Measurements from ENCODE around the gene IKBKE. TPM values are rescaled to one million over a fixed set of nuclear protein-coding genes. Genes with fewer than 3 reads are reported as not detected.

IKBKE gene
- total RNA-seq, 1 donor from 2014 or later: 15.6 TPM

DNA sequence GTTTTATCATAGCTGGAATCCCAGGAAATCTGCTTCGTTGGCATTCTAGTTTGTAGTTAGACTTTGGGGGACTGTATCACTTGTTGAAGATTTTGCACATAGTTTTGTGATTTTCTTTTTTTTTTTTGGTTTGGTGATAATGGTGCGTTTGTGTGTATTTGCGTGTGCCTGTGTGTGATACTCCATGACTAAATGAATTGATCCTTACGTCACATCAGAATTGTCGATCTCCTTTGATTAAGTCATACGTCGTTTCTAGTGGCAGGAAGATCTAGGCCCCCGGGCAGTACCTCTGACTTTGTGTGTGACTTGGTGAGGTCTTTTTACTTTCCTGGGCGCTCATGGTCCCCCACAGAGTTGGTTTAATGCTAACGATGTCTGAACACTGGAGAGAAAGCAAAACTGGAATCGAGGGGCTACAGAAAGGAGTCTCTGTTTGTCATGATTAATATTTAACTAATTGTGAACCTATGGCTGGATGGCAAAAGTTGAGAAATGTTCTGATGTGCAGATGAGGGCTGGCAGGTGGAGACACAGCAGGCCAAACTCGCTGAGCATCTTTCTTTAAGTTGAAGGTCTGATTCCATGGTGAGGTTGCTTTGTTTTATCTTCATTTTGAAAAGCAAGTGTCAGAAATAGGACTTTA, 39.5 kb downstream of the IKBKE start:
- H3K4me3 ChIP-seq (ENCODE audit: low read depth, low read length): no peak overlapping the region
- no peak for DNase-seq (ENCODE audit: low read depth)
- TF ChIP-seq, protein P1, sequence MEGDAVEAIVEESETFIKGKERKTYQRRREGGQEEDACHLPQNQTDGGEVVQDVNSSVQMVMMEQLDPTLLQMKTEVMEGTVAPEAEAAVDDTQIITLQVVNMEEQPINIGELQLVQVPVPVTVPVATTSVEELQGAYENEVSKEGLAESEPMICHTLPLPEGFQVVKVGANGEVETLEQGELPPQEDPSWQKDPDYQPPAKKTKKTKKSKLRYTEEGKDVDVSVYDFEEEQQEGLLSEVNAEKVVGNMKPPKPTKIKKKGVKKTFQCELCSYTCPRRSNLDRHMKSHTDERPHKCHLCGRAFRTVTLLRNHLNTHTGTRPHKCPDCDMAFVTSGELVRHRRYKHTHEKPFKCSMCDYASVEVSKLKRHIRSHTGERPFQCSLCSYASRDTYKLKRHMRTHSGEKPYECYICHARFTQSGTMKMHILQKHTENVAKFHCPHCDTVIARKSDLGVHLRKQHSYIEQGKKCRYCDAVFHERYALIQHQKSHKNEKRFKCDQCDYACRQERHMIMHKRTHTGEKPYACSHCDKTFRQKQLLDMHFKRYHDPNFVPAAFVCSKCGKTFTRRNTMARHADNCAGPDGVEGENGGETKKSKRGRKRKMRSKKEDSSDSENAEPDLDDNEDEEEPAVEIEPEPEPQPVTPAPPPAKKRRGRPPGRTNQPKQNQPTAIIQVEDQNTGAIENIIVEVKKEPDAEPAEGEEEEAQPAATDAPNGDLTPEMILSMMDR (conservative IDR thresholded peaks at IDR 0.05; ENCODE audit: low read depth, low read length): no peak

DNA sequence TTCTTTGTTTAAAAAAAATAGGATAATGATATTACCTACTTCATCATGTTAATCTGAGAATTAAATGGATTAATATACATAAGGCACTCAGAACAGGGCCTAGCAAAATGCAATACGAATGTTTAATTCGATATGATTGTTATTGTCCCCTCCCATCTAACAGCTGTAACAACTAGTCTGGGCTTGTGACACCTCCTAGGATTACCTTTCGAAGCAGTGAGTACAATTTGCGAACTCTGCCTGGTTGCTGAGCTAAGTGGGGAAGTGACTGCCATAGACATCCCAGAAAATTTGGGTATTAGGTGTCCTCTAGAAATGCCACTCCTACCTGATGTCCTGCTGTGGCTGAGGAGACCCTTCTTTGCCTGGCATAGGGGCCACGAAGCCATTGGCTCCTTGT, 40.1 kb downstream of the IKBKE start:
- H3K4me3 ChIP-seq (ENCODE audit: low read depth, low read length): no peak overlapping the region
- DNase-seq (ENCODE audit: low read depth): no peak
- TF ChIP-seq, protein P1 (conservative IDR thresholded peaks at IDR 0.05; ENCODE audit: low read depth, low read length): no peak

DNA sequence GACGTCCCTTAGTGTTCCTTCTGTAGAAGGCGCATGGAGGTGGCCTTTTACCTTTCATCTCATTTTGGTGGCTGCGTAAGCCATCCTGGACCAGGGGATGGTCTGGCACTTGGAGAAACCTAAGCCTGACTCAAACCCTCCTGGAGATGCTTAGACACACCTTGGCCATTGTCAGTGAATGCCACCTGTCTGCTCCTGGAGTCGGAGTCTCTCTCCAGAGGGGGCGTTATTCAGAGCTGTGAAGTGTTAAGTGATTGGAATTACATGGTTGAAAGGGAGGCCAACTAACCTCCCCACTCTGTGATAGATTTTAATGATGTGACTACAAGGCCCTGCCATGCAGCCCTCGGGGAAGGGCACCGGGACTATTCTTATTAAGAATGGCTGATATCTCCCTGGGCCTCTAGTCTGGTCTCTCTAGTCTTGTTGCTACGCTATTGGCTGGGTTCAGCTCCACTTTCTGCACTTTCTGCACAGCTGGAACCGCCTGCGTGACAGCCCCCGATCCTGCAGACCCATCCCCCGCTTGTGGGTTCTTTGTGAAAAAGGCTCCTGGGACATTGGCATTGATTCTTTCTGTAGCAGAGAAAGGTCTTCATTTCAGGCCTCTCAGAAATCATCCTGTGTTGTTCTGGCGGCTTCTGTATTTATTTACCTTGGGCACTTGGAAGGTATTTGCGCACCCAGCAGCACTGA, 41.2 kb downstream of the IKBKE start:
- DNase-seq (ENCODE audit: low read depth): no peak
- no peak overlapping the region for H3K4me3 ChIP-seq (ENCODE audit: low read depth, low read length)
- TF ChIP-seq, protein P1 (conservative IDR thresholded peaks at IDR 0.05; ENCODE audit: low read depth, low read length): no peak

DNA sequence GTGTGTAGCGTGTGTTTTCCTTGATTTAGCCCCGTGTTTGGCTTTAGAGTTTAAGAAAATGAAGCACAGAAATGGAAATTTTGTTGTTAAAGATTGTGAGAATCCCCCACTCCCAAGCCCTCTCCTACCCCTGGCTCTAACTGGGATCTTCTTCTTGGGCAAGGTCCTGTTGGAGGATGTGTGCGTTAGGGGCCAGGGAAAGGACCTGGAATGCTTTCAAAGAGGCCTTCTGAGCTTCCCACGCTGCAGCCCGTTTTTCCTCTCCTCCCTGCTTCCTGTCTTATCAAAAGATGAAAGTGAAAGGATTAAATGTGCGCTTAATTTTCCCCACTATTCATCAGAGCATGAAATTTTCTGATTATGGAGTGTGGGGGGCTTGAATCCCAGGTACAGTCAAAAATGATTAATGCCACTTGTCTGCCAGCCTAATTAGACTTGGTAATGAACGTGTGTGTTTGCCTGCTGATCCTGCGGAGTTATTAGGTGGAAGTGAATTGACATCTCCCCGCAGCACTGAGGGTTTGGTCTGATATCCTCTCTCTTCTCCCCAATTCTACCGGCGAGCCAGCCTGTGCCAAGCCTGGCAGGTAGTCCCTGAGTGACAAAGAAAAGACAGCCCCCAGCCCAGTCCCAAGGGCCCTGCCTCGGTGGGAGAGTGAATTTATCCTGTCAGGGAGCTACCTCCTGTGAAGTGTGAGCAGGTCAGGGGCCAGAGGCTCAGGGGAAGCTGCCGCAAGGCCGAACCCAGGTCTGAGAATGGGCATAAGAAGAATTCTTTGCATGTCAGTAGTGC, 42.0 kb downstream of the IKBKE start:
- no peak overlapping the region for H3K4me3 ChIP-seq (ENCODE audit: low read depth, low read length)
- TF ChIP-seq, protein P1 (conservative IDR thresholded peaks at IDR 0.05; ENCODE audit: low read depth, low read length): no peak
- no peak for DNase-seq (ENCODE audit: low read depth)

DNA sequence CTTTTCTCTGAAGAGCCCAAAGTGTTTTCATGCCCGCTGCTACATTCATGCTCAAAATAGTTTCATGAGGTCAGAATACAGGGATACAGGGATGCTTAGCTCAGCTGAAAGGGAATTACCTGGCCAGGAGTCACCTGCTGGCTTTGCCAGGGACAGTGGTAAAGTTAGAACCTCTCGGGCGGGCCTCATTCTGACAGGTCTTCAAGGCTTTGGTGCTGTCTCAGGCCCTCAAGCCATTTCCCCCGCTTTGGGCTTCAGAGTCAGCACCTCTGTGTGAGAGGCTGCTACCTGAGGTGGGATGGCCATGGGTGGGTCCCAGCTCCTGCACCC, 42.5 kb downstream of the IKBKE start:
- no peak for DNase-seq (ENCODE audit: low read depth)
- no peak overlapping the region for H3K4me3 ChIP-seq (ENCODE audit: low read depth, low read length)
- TF ChIP-seq, protein P1 (conservative IDR thresholded peaks at IDR 0.05; ENCODE audit: low read depth, low read length): no peak

DNA sequence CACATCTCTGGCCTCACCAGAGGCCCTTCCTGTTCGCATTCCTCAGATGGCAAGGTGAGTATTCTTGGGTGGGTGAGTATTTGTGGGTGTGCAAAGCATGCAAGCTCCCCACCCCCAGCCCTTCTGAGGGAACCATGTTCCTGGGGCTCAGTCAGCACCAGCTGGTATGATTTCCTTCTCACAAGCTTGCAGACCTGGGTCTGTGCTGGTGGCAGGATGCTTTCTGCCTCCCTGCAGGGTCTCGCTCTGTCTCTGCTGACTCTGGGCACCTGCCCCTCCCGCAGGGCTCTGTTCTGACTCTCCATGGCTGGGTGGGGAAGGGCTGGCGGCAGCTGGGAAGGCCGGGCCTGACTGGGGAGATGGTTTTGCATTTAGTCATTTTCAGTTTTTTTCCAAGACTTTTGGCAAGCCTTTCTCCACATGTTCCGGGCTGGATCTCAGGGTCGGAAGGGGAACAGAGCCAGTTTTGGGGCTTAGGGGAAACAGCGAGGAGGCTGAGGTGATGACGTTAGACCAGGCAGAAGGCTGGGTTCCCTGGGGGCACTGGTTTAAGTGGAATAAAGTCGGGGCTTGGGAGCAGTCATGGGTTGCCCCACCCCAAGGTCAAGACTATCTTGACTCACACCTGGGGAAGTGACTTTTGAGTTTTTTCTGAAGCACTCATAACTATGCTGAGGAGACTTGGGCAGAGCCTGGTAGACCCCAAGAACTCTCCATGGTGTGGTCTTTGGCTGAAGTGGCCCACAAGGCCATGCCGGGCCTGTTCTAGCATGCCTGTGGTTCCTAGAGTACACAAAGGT, 43.2 kb downstream of the IKBKE start:
- no peak overlapping the region for H3K4me3 ChIP-seq (ENCODE audit: low read depth, low read length)
- DNase-seq (ENCODE audit: low read depth): no peak
- TF ChIP-seq, protein P1 (conservative IDR thresholded peaks at IDR 0.05; ENCODE audit: low read depth, low read length): no peak

Data from epithelial cell of proximal tubule (primary cell).